SK-N-SH treated with all-trans-retinoic acid at 6 μM for 48 hours (cell line): ENCODE measurements around the gene ZNF444.

Source experiments
- ATAC-seq: fragments of 200-7000 bp; cut with Tn5 transposase; 3 replicates; pipeline ENCODE4 v1.9.1; 2020; ENCODE audit warnings: mild to moderate bottlenecking, moderate library complexity
- ARNTL ChIP-seq: fragments of 450-650 bp; formaldehyde crosslinking; IDR thresholded peaks from 2 replicates; pipeline ENCODE4 v1.5.0; 2020; ENCODE audit warnings: low read depth, mild to moderate bottlenecking, moderate library complexity, borderline replicate concordance
- BACH2 ChIP-seq: fragments of 250-450 bp; sonication (Bioruptor Pico); IDR thresholded peaks from 2 replicates; pipeline ENCODE4 v1.9.0; 2021; ENCODE audit warnings: mild to moderate bottlenecking, borderline replicate concordance
- CSDC2 ChIP-seq: fragments of 250-450 bp; sonication (Bioruptor Pico); IDR thresholded peaks from 2 replicates; pipeline ENCODE4 v1.5.0; 2020; ENCODE audit warnings: mild to moderate bottlenecking, moderate library complexity
- ESRRG ChIP-seq: fragments of 250-450 bp; sonication (Bioruptor Pico); IDR thresholded peaks from 2 replicates; pipeline ENCODE4 v1.6.1; 2021; ENCODE audit warnings: mild to moderate bottlenecking
- GLIS3 ChIP-seq: fragments of 250-450 bp; sonication (Bioruptor Pico); IDR thresholded peaks from 2 replicates; pipeline ENCODE4 v1.5.0; 2020; ENCODE audit warnings: mild to moderate bottlenecking, moderate library complexity
- ISL1 ChIP-seq: fragments of 250-450 bp; sonication (Bioruptor Pico); IDR thresholded peaks from 2 replicates; pipeline ENCODE4 v2.1.2; 2022; ENCODE audit warnings: mild to moderate bottlenecking, moderate library complexity
- OSR1 ChIP-seq: fragments of 250-450 bp; sonication (Bioruptor Pico); IDR thresholded peaks from 2 replicates; pipeline ENCODE4 v1.8.0; 2022; ENCODE audit warnings: moderate library complexity, mild to moderate bottlenecking, inconsistent platforms
- PPARA ChIP-seq: fragments of 250-450 bp; sonication (Bioruptor Pico); IDR thresholded peaks from 2 replicates; pipeline ENCODE4 v1.5.0; 2020; ENCODE audit warnings: mild to moderate bottlenecking, borderline replicate concordance
- RARB ChIP-seq: fragments of 250-450 bp; sonication (Bioruptor Pico); IDR thresholded peaks from 2 replicates; pipeline ENCODE4 v1.8.0; 2021; ENCODE audit warnings: mild to moderate bottlenecking, moderate library complexity
- SNAI2 ChIP-seq: fragments of 250-450 bp; sonication (Bioruptor Pico); IDR thresholded peaks from 2 replicates; pipeline ENCODE4 v1.5.0; 2020; ENCODE audit warnings: mild to moderate bottlenecking, moderate library complexity
- TCF4 ChIP-seq: fragments of 250-450 bp; sonication (Bioruptor Pico); IDR thresholded peaks from 2 replicates; pipeline ENCODE4 v1.8.0; 2021; ENCODE audit warnings: mild to moderate bottlenecking, moderate library complexity, borderline replicate concordance
- TOX ChIP-seq: fragments of 250-450 bp; sonication (Bioruptor Pico); IDR thresholded peaks from 2 replicates; pipeline ENCODE4 v1.8.0; 2021; ENCODE audit warnings: mild to moderate bottlenecking, moderate library complexity, borderline replicate concordance
- ZC3H10 ChIP-seq: fragments of 250-450 bp; sonication (Bioruptor Pico); IDR thresholded peaks from 2 replicates; pipeline ENCODE4 v1.5.1; 2021; ENCODE audit warnings: mild to moderate bottlenecking, moderate library complexity
- ZFP3 ChIP-seq: fragments of 250-450 bp; sonication (Bioruptor Pico); IDR thresholded peaks from 2 replicates; pipeline ENCODE4 v1.5.0; 2020; ENCODE audit warnings: mild to moderate bottlenecking, moderate library complexity
- ZFP30 ChIP-seq: fragments of 450-650 bp; formaldehyde crosslinking; IDR thresholded peaks from 2 replicates; pipeline ENCODE4 v1.5.0; 2022; ENCODE audit warnings: mild to moderate bottlenecking, moderate library complexity
- ZNF565 ChIP-seq: fragments of 450-650 bp; formaldehyde crosslinking; conservative IDR thresholded peaks from 2 replicates; pipeline ENCODE4 v1.5.0; 2020; ENCODE audit warnings: low read depth, mild to moderate bottlenecking, moderate library complexity
- ZNF70 ChIP-seq: fragments of 450-650 bp; formaldehyde crosslinking; IDR thresholded peaks from 2 replicates; pipeline ENCODE4 v1.5.0; 2020; ENCODE audit warnings: mild to moderate bottlenecking, moderate library complexity
- ZNF8 ChIP-seq: fragments of 450-650 bp; formaldehyde crosslinking; IDR thresholded peaks from 2 replicates; pipeline ENCODE4 v1.5.0; 2020; ENCODE audit warnings: mild to moderate bottlenecking, moderate library complexity
- TF ChIP-seq, protein P1 (sequence below): fragments of 250-450 bp; sonication (Bioruptor Pico); IDR thresholded peaks from 2 replicates; pipeline ENCODE4 v1.5.1; 2021; ENCODE audit warnings: mild to moderate bottlenecking, moderate library complexity
- TF ChIP-seq, protein P2 (sequence below): fragments of 250-450 bp; sonication (Bioruptor Pico); IDR thresholded peaks from 2 replicates; pipeline ENCODE4 v1.5.1; 2020; ENCODE audit warnings: low read depth, mild to moderate bottlenecking, moderate library complexity
- TF ChIP-seq, protein P3 (sequence below): fragments of 250-450 bp; sonication (Bioruptor Pico); IDR thresholded peaks from 2 replicates; pipeline ENCODE4 v1.8.0; 2020; ENCODE audit warnings: mild to moderate bottlenecking, moderate library complexity, borderline replicate concordance
- TF ChIP-seq, protein P4 (sequence below): fragments of 250-450 bp; sonication (Bioruptor Pico); IDR thresholded peaks from 2 replicates; pipeline ENCODE4 v1.8.0; 2021; ENCODE audit warnings: low read depth, mild to moderate bottlenecking, moderate library complexity, borderline replicate concordance
- TF ChIP-seq, protein P5 (sequence below): fragments of 250-450 bp; sonication (Bioruptor Pico); IDR thresholded peaks from 2 replicates; pipeline ENCODE4 v1.5.0; 2020; ENCODE audit warnings: mild to moderate bottlenecking, moderate library complexity

ZNF444 gene

DNA sequence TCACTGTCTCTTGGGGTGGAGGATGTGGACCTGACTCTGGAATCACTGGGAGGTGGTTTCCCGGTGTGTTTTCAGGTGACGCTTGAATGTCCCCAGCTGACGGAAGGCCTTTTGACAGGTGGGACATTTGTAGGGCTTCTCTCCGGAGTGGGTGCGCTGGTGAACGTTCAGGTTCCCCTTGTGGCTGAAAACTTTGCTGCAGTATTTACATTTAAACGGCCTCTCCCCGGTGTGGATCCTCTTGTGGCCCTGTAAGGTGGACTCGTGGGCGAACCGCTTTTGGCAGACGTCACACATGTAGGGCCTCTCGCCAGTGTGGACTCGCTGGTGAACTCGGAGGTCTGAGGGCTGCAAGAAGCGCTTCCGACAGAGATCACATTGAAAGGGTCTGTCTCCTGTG is 48.7 kb downstream of the ZNF444 start:
- ATAC-seq, result 0 out of 3 replicates have a peak, but pooled peaks have one; percentile 32
- TF ChIP-seq ZNF8 (CRISPR knock-in tag) (no peak), ARNTL (CRISPR knock-in tag) (no peak), ZNF70 (CRISPR knock-in tag) (no peak), ISL1 (CRISPR knock-in tag) (no peak), PPARA (CRISPR knock-in tag) (no peak), SNAI2 (no peak), RARB (CRISPR knock-in tag) (no peak), ZNF565 (no peak), TCF4 (CRISPR knock-in tag) (no peak), BACH2 (no peak), ZFP3 (CRISPR knock-in tag) (no peak), ZC3H10 (CRISPR knock-in tag) (no peak), TOX (CRISPR knock-in tag) (no peak), CSDC2 (no peak)
- TF ChIP-seq, protein P1, sequence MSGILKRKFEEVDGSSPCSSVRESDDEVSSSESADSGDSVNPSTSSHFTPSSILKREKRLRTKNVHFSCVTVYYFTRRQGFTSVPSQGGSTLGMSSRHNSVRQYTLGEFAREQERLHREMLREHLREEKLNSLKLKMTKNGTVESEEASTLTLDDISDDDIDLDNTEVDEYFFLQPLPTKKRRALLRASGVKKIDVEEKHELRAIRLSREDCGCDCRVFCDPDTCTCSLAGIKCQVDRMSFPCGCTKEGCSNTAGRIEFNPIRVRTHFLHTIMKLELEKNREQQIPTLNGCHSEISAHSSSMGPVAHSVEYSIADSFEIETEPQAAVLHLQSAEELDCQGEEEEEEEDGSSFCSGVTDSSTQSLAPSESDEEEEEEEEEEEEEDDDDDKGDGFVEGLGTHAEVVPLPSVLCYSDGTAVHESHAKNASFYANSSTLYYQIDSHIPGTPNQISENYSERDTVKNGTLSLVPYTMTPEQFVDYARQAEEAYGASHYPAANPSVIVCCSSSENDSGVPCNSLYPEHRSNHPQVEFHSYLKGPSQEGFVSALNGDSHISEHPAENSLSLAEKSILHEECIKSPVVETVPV (CRISPR knock-in tag), result no peak
- TF ChIP-seq, protein P2, sequence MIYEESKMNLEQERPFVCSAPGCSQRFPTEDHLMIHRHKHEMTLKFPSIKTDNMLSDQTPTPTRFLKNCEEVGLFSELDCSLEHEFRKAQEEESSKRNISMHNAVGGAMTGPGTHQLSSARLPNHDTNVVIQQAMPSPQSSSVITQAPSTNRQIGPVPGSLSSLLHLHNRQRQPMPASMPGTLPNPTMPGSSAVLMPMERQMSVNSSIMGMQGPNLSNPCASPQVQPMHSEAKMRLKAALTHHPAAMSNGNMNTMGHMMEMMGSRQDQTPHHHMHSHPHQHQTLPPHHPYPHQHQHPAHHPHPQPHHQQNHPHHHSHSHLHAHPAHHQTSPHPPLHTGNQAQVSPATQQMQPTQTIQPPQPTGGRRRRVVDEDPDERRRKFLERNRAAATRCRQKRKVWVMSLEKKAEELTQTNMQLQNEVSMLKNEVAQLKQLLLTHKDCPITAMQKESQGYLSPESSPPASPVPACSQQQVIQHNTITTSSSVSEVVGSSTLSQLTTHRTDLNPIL (CRISPR knock-in tag), result no peak
- TF ChIP-seq, protein P3, sequence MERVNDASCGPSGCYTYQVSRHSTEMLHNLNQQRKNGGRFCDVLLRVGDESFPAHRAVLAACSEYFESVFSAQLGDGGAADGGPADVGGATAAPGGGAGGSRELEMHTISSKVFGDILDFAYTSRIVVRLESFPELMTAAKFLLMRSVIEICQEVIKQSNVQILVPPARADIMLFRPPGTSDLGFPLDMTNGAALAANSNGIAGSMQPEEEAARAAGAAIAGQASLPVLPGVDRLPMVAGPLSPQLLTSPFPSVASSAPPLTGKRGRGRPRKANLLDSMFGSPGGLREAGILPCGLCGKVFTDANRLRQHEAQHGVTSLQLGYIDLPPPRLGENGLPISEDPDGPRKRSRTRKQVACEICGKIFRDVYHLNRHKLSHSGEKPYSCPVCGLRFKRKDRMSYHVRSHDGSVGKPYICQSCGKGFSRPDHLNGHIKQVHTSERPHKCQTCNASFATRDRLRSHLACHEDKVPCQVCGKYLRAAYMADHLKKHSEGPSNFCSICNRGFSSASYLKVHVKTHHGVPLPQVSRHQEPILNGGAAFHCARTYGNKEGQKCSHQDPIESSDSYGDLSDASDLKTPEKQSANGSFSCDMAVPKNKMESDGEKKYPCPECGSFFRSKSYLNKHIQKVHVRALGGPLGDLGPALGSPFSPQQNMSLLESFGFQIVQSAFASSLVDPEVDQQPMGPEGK, result no peak

DNA sequence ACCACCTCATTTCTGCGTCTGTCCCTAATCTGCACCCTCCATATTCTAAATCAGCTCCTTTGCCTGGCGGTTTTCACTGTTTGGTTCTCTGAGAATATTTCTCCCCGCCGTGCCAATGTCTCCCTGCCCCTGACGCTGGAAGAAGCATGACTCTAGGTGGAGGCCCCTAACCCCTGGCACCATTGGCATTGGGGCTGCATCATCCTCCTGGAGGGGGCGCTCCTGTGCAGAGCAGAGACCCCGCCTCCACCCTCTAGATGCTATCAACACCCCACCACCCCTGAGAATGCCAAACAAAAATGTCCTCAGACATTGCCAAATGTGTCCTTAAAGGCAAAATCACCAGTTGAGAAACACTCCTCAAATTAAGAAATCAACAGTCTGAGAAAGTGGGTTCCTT is 50.0 kb downstream of the ZNF444 start:
- ATAC-seq, result no peak
- TF ChIP-seq, protein P4, sequence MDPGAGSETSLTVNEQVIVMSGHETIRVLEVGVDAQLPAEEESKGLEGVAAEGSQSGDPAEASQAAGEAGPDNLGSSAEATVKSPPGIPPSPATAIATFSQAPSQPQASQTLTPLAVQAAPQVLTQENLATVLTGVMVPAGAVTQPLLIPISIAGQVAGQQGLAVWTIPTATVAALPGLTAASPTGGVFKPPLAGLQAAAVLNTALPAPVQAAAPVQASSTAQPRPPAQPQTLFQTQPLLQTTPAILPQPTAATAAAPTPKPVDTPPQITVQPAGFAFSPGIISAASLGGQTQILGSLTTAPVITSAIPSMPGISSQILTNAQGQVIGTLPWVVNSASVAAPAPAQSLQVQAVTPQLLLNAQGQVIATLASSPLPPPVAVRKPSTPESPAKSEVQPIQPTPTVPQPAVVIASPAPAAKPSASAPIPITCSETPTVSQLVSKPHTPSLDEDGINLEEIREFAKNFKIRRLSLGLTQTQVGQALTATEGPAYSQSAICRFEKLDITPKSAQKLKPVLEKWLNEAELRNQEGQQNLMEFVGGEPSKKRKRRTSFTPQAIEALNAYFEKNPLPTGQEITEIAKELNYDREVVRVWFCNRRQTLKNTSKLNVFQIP, result no peak
- TF ChIP-seq SNAI2 (no peak), ZNF70 (CRISPR knock-in tag) (no peak), GLIS3 (no peak), ISL1 (CRISPR knock-in tag) (no peak), CSDC2 (no peak), ZFP30 (CRISPR knock-in tag) (no peak), OSR1 (CRISPR knock-in tag) (no peak), TCF4 (CRISPR knock-in tag) (no peak), ZC3H10 (CRISPR knock-in tag) (no peak), BACH2 (no peak), ESRRG (CRISPR knock-in tag) (no peak), ZNF8 (CRISPR knock-in tag) (no peak)
- TF ChIP-seq, protein P2 (CRISPR knock-in tag), result no peak
- TF ChIP-seq, protein P3, result no peak
- TF ChIP-seq, protein P5, sequence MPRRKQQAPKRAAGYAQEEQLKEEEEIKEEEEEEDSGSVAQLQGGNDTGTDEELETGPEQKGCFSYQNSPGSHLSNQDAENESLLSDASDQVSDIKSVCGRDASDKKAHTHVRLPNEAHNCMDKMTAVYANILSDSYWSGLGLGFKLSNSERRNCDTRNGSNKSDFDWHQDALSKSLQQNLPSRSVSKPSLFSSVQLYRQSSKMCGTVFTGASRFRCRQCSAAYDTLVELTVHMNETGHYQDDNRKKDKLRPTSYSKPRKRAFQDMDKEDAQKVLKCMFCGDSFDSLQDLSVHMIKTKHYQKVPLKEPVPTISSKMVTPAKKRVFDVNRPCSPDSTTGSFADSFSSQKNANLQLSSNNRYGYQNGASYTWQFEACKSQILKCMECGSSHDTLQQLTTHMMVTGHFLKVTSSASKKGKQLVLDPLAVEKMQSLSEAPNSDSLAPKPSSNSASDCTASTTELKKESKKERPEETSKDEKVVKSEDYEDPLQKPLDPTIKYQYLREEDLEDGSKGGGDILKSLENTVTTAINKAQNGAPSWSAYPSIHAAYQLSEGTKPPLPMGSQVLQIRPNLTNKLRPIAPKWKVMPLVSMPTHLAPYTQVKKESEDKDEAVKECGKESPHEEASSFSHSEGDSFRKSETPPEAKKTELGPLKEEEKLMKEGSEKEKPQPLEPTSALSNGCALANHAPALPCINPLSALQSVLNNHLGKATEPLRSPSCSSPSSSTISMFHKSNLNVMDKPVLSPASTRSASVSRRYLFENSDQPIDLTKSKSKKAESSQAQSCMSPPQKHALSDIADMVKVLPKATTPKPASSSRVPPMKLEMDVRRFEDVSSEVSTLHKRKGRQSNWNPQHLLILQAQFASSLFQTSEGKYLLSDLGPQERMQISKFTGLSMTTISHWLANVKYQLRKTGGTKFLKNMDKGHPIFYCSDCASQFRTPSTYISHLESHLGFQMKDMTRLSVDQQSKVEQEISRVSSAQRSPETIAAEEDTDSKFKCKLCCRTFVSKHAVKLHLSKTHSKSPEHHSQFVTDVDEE (CRISPR knock-in tag), result no peak
- TF ChIP-seq, all 23 proteins: peak for 0
